ENCODE data around the gene TRIP10.
"Not testable (repeated sequence)": the region's sequence is repeated elsewhere in the genome, so short reads cannot be mapped to it uniquely, and the experiment has no call there.

Gene TRIP10

GRCh38 chr19:6744381-6745301 lies 5.2 kb downstream of the TRIP10 start:
- no peak for DNase-seq

GRCh38 chr19:6745965-6746364 lies 6.5 kb downstream of the TRIP10 start:
- no peak for DNase-seq

GRCh38 chr19:6748543-6748942 lies 9.1 kb downstream of the TRIP10 start:
- DNase-seq: not testable (repeated sequence)

GRCh38 chr19:6750062-6750461 lies 10.6 kb downstream of the TRIP10 start:
- DNase-seq: no peak

GRCh38 chr19:6751189-6751588 lies 11.7 kb downstream of the TRIP10 start:
- DNase-seq: no peak

GRCh38 chr19:6752256-6753177 lies 13.0 kb downstream of the TRIP10 start:
- DNase-seq: no peak

GRCh38 chr19:6753178-6754031 lies 13.9 kb downstream of the TRIP10 start:
- DNase-seq: peak; percentile 84

GRCh38 chr19:6754136-6754535 lies 14.7 kb downstream of the TRIP10 start:
- DNase-seq: no peak

- DNase-seq: no peak
Observed at GRCh38 chr19:6754653-6755463, 15.4 kb downstream of the TRIP10 start.

GRCh38 chr19:6760606-6761005 lies 21.1 kb downstream of the TRIP10 start:
- DNase-seq: no peak

- no peak for DNase-seq
Observed at GRCh38 chr19:6761053-6761676, 21.7 kb downstream of the TRIP10 start.

GRCh38 chr19:6762253-6762797 lies 22.8 kb downstream of the TRIP10 start:
- DNase-seq: not testable (repeated sequence)

- no peak for DNase-seq
Observed at GRCh38 chr19:6765738-6766356, 26.4 kb downstream of the TRIP10 start.

- no peak for DNase-seq
Observed at GRCh38 chr19:6766357-6767080, 27.0 kb downstream of the TRIP10 start.

GRCh38 chr19:6767081-6767356 lies 27.5 kb downstream of the TRIP10 start:
- DNase-seq: no peak

- peak; percentile 95 for DNase-seq
Observed at GRCh38 chr19:6767357-6768235, 28.1 kb downstream of the TRIP10 start, which contains the start of gene SH2D3A. Gene SH2D3A, minus strand, starts transcription at chr19:6767435. Its CDS starts 3,687 bp downstream, at chr19:6763748.

- DNase-seq: no peak
Observed at GRCh38 chr19:6768236-6768785, 28.8 kb downstream of the TRIP10 start.

- DNase-seq: peak; percentile 71
Observed at GRCh38 chr19:6769006-6769619, 29.6 kb downstream of the TRIP10 start.

All from suppressor macrophage treated with lipopolysaccharide for 4 hours (primary cell).